OCI-LY3 (cell line): ENCODE data around the gene AGAP1.

Experiments used
- H2AFZ ChIP-seq: fragments of 200-600, 300-600 bp; shearing (Covaris generic); 2 replicates; pipeline ENCODE4 v1.6.0; 2014; ENCODE audit warnings: antibody characterized with exemption, low read depth, low read length
- H3K27ac ChIP-seq: fragments of 200-600, 300-600 bp; sonication (generic); 2 replicates; pipeline ENCODE4 v1.5.1; 2014; ENCODE audit warnings: mild to moderate bottlenecking, low read length, moderate library complexity, mixed read lengths
- H3K27me3 ChIP-seq: fragments of 200-600, 300-600 bp; sonication (generic); 2 replicates; pipeline ENCODE4 v1.6.1; 2014; ENCODE audit warnings: low read depth, low read length, mixed read lengths
- H3K36me3 ChIP-seq: fragments of 200-600, 300-600 bp; sonication (generic); replicated peaks from 2 replicates; pipeline ENCODE3; 2014; ENCODE audit warnings: low read depth, low read length, mixed read lengths
- H3K4me1 ChIP-seq: fragments of 300-600, 200-600 bp; sonication (generic); 2 replicates; pipeline ENCODE4 v1.6.1; 2014; ENCODE audit warnings: low read length, mixed read lengths
- H3K4me2 ChIP-seq: fragments of 200-600, 300-600 bp; sonication (generic); 2 replicates; pipeline ENCODE4 v1.6.1; 2014; ENCODE audit warnings: low read length, mixed read lengths
- H3K4me3 ChIP-seq: fragments of 300-600, 200-600 bp; sonication (generic); 2 replicates; pipeline ENCODE4 v1.5.1; 2014; ENCODE audit warnings: antibody characterized with exemption, mild to moderate bottlenecking, low read length, moderate library complexity
- H3K79me2 ChIP-seq: fragments of 300-600, 200-600 bp; shearing (Covaris generic); 2 replicates; pipeline ENCODE4 v1.6.1; 2014; ENCODE audit warnings: mild to moderate bottlenecking, low read length, mixed read lengths
- H3K9ac ChIP-seq: fragments of 300-600, 200-600 bp; shearing (Covaris generic); 2 replicates; pipeline ENCODE4 v1.6.0; 2014; ENCODE audit warnings: mild to moderate bottlenecking, low read length, moderate library complexity
- H3K9me3 ChIP-seq: fragments of 200-600, 300-600 bp; shearing (Covaris generic); 2 replicates; pipeline ENCODE4 v1.6.1; 2014; ENCODE audit warnings: low read length, mixed read lengths; ENCODE audit not compliant: insufficient read depth
- H4K20me1 ChIP-seq: fragments of 200-600, 300-600 bp; sonication (generic); 2 replicates; pipeline ENCODE4 v1.6.1; 2016; ENCODE audit warnings: low read length, mixed read lengths; ENCODE audit not compliant: insufficient read depth
- CTCF ChIP-seq: fragments of 200-600, 300-600 bp; sonication (generic); IDR thresholded peaks from 2 replicates; pipeline ENCODE4 v1.5.1; 2014; ENCODE audit warnings: antibody characterized with exemption, low read length, low read depth
- EZH2phosphoT487 ChIP-seq: fragments of 200-600 bp; shearing (Covaris generic); IDR thresholded peaks from 2 replicates; pipeline ENCODE4 v1.6.1; 2018; ENCODE audit warnings: antibody characterized with exemption, mixed run types, low read depth

Gene AGAP1

GRCh38 chr2:235978022-235978421, 484.2 kb downstream of the AGAP1 start:
- no peak overlapping the region for H2AFZ ChIP-seq
- H3K27me3 ChIP-seq: no peaks in the 10 kb centered on the region
- no peaks in the 10 kb centered on the region for H3K79me2 ChIP-seq
- H4K20me1 ChIP-seq: no peaks in the 10 kb centered on the region
- H3K9ac ChIP-seq: no peak overlapping the region
- TF ChIP-seq EZH2phosphoT487 (no peak), CTCF (no peak)
- no peaks in the 10 kb centered on the region for H3K9me3 ChIP-seq
- H3K36me3 ChIP-seq: no peaks in the 10 kb centered on the region
- no peak overlapping the region for H3K4me3 ChIP-seq
- H3K27ac ChIP-seq: no peak overlapping the region
- no peaks in the 10 kb centered on the region for H3K4me1 ChIP-seq
- H3K4me2 ChIP-seq: no peak overlapping the region

GRCh38 chr2:235979037-235979436, 485.2 kb downstream of the AGAP1 start:
- Histone ChIP-seq H3K4me1 (no peaks in the 10 kb centered on the region), H3K4me2 (no peak overlapping the region), H4K20me1 (no peaks in the 10 kb centered on the region), H3K36me3 (no peaks in the 10 kb centered on the region), H3K27me3 (no peaks in the 10 kb centered on the region), H3K9ac (no peak overlapping the region), H3K79me2 (no peaks in the 10 kb centered on the region), H3K27ac (no peak overlapping the region), H2AFZ (no peak overlapping the region), H3K4me3 (no peak overlapping the region), H3K9me3 (no peaks in the 10 kb centered on the region)
- TF ChIP-seq CTCF (no peak), EZH2phosphoT487 (no peak)

- Histone ChIP-seq H3K4me2 (no peak overlapping the region), H2AFZ (no peak overlapping the region), H3K79me2 (no peaks in the 10 kb centered on the region), H3K4me3 (no peak overlapping the region), H3K9ac (no peak overlapping the region), H3K9me3 (no peaks in the 10 kb centered on the region), H3K27ac (no peak overlapping the region), H3K36me3 (no peaks in the 10 kb centered on the region), H3K4me1 (no peaks in the 10 kb centered on the region), H4K20me1 (no peaks in the 10 kb centered on the region), H3K27me3 (no peaks in the 10 kb centered on the region)
- no peak for TF ChIP-seq EZH2phosphoT487
- no peak for TF ChIP-seq CTCF
Measured at GRCh38 chr2:235979753-235980435, 486.1 kb downstream of the AGAP1 start.

GRCh38 chr2:235981631-235982030, 487.8 kb downstream of the AGAP1 start:
- no peaks in the 10 kb centered on the region for H3K36me3 ChIP-seq
- no peak overlapping the region for H3K27ac ChIP-seq
- no peak overlapping the region for H3K9ac ChIP-seq
- TF ChIP-seq EZH2phosphoT487 (no peak), CTCF (no peak)
- no peaks in the 10 kb centered on the region for H3K27me3 ChIP-seq
- H3K4me1 ChIP-seq: no peaks in the 10 kb centered on the region
- H4K20me1 ChIP-seq: no peaks in the 10 kb centered on the region
- no peaks in the 10 kb centered on the region for H3K79me2 ChIP-seq
- H2AFZ ChIP-seq: no peak overlapping the region
- no peaks in the 10 kb centered on the region for H3K9me3 ChIP-seq
- H3K4me2 ChIP-seq: no peak overlapping the region
- no peak overlapping the region for H3K4me3 ChIP-seq
